HEK293T (cell line): Measurements from ENCODE around the gene GSPT2.

Experiments
- FOXA1 ChIP-seq: fragments of 450-650 bp; IDR thresholded peaks from 2 replicates; pipeline ENCODE4 v1.6.1; 2016; ENCODE audit warnings: mild to moderate bottlenecking
- HDGF ChIP-seq: fragments of 450-650 bp; IDR thresholded peaks from 2 replicates; pipeline ENCODE4 v1.6.1; 2017; ENCODE audit warnings: antibody characterized with exemption, borderline replicate concordance
- NFRKB ChIP-seq: fragments of 450-650 bp; IDR thresholded peaks from 2 replicates; pipeline ENCODE4 v1.6.1; 2016; ENCODE audit warnings: mild to moderate bottlenecking, moderate library complexity

DNA sequence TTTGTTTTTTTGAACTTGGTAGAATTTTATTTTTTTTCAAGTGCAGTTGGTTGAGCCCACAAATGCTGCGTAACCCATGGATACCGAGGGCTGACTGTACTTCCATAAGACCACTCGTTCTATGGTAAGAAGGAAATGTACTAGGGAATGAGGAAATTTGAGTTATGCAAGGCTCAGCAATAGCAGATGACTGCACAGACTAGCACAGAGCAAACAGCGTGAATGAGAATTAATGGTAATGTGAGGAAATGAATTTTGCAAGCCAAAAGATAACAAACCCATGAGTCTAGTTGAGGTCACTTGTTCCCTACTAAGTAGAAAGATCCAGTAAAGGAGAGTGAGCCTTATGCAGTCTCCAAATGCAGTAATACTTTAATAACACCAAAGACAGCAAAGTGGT, 17.4 kb downstream of the GSPT2 start:
- no peak for TF ChIP-seq HDGF
- no peak for TF ChIP-seq NFRKB
- no peak for TF ChIP-seq FOXA1
